OCI-LY7 (cell line): Measurements from ENCODE around the gene RPL29. TPM values are rescaled to one million over a fixed set of nuclear protein-coding genes. Genes with fewer than 3 reads are reported as not detected.

Source experiments
- BruUV-seq: library from RNA; stranded (reverse); fragments of 400-500 nt; replicated peaks from 2 replicates; lab custom pipeline; 2021; lab: Mats Ljungman, UMichigan
- CTCF ChIA-PET: fragments of 300-600 bp; sonication (Branson Sonifier 250); formaldehyde crosslinking; loops from one replicate; lab custom pipeline; 2022; ENCODE audit warnings: antibody characterized with exemption; ENCODE audit not compliant: unreplicated experiment; lab: Charles Lee
- POLR2A ChIA-PET: fragments of 300-600 bp; sonication (Branson Sonifier 250); formaldehyde crosslinking; loops from one replicate; lab custom pipeline; 2022; ENCODE audit warnings: antibody characterized with exemption; lab: Charles Lee
- DNase-seq: peaks from one replicate; pipeline ENCODE4 v3.0.0-alpha.2; 2015; ENCODE audit warnings: low spot score
- H2AFZ ChIP-seq: fragments of 200-600 bp; sonication (generic), shearing (Covaris generic); 2 replicates; pipeline ENCODE4 v1.6.1; 2014; ENCODE audit warnings: mild to moderate bottlenecking, antibody characterized with exemption, low read length, moderate library complexity
- H3K27ac ChIP-seq: fragments of 200-600 bp; sonication (generic); 2 replicates; pipeline ENCODE4 v1.5.1; 2014; ENCODE audit warnings: mixed run types, low read depth, mild to moderate bottlenecking, moderate library complexity, low read length, inconsistent platforms; ENCODE audit not compliant: poor library complexity, severe bottlenecking
- H3K36me3 ChIP-seq: fragments of 200-600 bp; sonication (generic); 2 replicates; pipeline ENCODE4 v1.6.1; 2014; ENCODE audit warnings: mild to moderate bottlenecking, antibody characterized with exemption, low read length, moderate library complexity, mixed read lengths; ENCODE audit not compliant: insufficient read depth
- H3K4me1 ChIP-seq: fragments of 200-600 bp; sonication (generic); 2 replicates; pipeline ENCODE4 v1.5.1; 2014; ENCODE audit warnings: mild to moderate bottlenecking, low read length; ENCODE audit not compliant: insufficient read depth, poor library complexity, severe bottlenecking
- H3K4me2 ChIP-seq: fragments of 200-600 bp; sonication (generic); 2 replicates; pipeline ENCODE4 v1.6.1; 2014; ENCODE audit warnings: mild to moderate bottlenecking, low read length
- H3K4me3 ChIP-seq: fragments of 200-600 bp; sonication (generic); 2 replicates; pipeline ENCODE4 v1.5.1; 2014; ENCODE audit warnings: mild to moderate bottlenecking, low read depth, low read length; ENCODE audit not compliant: poor library complexity, severe bottlenecking
- H3K79me2 ChIP-seq: fragments of 200-600 bp; sonication (generic); 2 replicates; pipeline ENCODE4 v1.6.1; 2016; ENCODE audit warnings: low read depth, mild to moderate bottlenecking, low read length, moderate library complexity, mixed read lengths; ENCODE audit not compliant: insufficient read depth
- H3K9me2 ChIP-seq: fragments of 200-600 bp; sonication (generic); 2 replicates; pipeline ENCODE4 v1.6.1; 2016; ENCODE audit warnings: mild to moderate bottlenecking, low read length, mixed read lengths; ENCODE audit not compliant: insufficient read depth
- H3K9me3 ChIP-seq: fragments of 200-600 bp; sonication (generic); 2 replicates; pipeline ENCODE4 v1.6.1; 2014; ENCODE audit warnings: mild to moderate bottlenecking, mixed run types, low read length, mixed read lengths
- H4K20me1 ChIP-seq: fragments of 200-600 bp; sonication (generic); 2 replicates; pipeline ENCODE4 v1.6.1; 2014; ENCODE audit warnings: mild to moderate bottlenecking, antibody characterized with exemption, low read length, moderate library complexity, mixed read lengths; ENCODE audit not compliant: insufficient read depth
- CTCF ChIP-seq: fragments of 200-600 bp; sonication (generic); conservative IDR thresholded peaks from 2 replicates; pipeline ENCODE4 v1.5.1; 2014; ENCODE audit warnings: mild to moderate bottlenecking, antibody characterized with exemption, low read length, moderate library complexity, mixed read lengths
- EZH2phosphoT487 ChIP-seq: fragments of 200-600 bp; sonication (generic); IDR thresholded peaks from 2 replicates; pipeline ENCODE4 v1.6.1; 2018; ENCODE audit warnings: low read depth, borderline replicate concordance, mild to moderate bottlenecking, mixed run types, antibody characterized with exemption, low read length, moderate library complexity, mixed read lengths
- intact Hi-C: fragments of 100-400 bp; cut with micrococcal nuclease; formaldehyde crosslinking; loops from one replicate; pipeline ENCODE4 v1.10.0; 2022; ENCODE audit not compliant: unreplicated experiment
- small RNA-seq: library from RNA; depleted of rRNA; stranded (forward); fragments of <200 nt; gene quantifications from one replicate; pipeline ENCODE3, GENCODE V24; 2014
- total RNA-seq, 2 experiments: library from RNA; depleted of rRNA in 1 of 2; stranded (reverse); fragments of >200 nt in 1 of 2; shearing (Covaris generic) in 1 of 2; gene quantifications; 2 replicates each; pipeline ENCODE4 v1.2.3, GENCODE V29; 2014 to 2022

RPL29 gene
- total RNA-seq, 2 experiments from 2014 or later, result 1,535 to 1,781 TPM

DNA sequence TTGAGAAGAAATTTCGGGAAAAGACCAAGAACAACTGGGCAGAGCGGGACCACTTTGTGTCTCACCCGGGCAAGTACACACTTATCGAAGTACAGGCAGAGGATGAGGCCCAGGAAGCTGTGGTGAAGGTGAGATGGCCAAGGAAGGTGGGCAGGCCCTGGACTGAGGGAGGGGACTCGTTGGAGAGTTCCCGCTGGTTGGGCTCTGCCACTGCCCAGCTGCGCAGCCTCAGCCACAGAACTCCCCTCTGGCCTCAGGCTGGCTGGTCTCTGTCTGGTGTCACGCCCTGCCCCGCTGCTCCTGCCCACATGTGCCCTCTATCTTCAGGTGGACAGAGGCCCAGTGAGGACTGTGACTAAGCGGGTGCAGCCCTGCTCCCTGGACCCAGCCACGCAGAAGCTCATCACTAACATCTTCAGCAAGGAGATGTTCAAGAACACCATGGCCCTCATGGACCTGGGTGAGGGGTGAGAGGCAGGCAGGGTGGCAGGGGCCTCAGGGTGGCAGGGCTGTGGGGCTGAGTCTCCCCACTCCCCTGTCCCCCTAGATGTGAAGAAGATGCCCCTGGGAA lies 51.2 kb downstream of the RPL29 start:
- Histone ChIP-seq H3K9me3 (no peaks in the 10 kb centered on the region), H2AFZ (no peak overlapping the region), H3K9me2 (no peaks in the 10 kb centered on the region), H3K27ac (no peak overlapping the region), H3K79me2 (peaks cover 21% of the 10 kb centered on the region), H4K20me1 (no peaks in the 10 kb centered on the region), H3K4me2 (no peak overlapping the region), H3K4me3 (no peak overlapping the region), H3K4me1 (peaks cover 24% of the 10 kb centered on the region), H3K36me3 (peaks cover 3% of the 10 kb centered on the region; the same call in 1 of the 2 replicates)
- ChIA-PET POLR2A (no interaction called here), CTCF (interaction anchor here (0.7 kb wide), 1 partner anchor 23 kb away, joined by 3 read pairs; no protein-coding TSS in a partner anchor)
- TF ChIP-seq EZH2phosphoT487 (no peak), CTCF (no peak)
- intact Hi-C loops, result loop anchor here (5.0 kb wide), 1 partner anchor 178 kb away; no protein-coding TSS in a partner anchor
- DNase-seq, result no peak
- no TSS peak for BruUV-seq

Small RNA genes lying within 50 kb of the gene (small RNA-seq; reads per million reads assigned to genes)
- not detected for gene AC115284.1

Other genes starting within 250 kb of the RPL29 start
- gene IQCF6, start 216.7 kb downstream of the RPL29 start, total RNA-seq (2014; rRNA removed; shearing (Covaris generic)), result not detected in 2 replicates
- gene IQCF6, start 216.7 kb downstream of the RPL29 start, total RNA-seq (2022), result not detected in 2 replicates
- gene IQCF2, start 134.3 kb downstream of the RPL29 start, total RNA-seq (2014; rRNA removed; shearing (Covaris generic)), result not detected in 2 replicates
- not detected in 2 replicates for gene IQCF2, start 134.3 kb downstream of the RPL29 start, total RNA-seq (2022)
- not detected in 2 replicates for gene IQCF5, start 120.3 kb downstream of the RPL29 start, total RNA-seq (2014; rRNA removed; shearing (Covaris generic))
- not detected in 2 replicates for gene IQCF5, start 120.3 kb downstream of the RPL29 start, total RNA-seq (2022)
- not detected in 2 replicates for gene IQCF1, start 92.5 kb downstream of the RPL29 start, total RNA-seq (2014; rRNA removed; shearing (Covaris generic))
- gene IQCF1, start 92.5 kb downstream of the RPL29 start, total RNA-seq (2022), result not detected in 2 replicates
- 36.9 and 41.1 TPM in 2 replicates for gene RRP9, start 54.0 kb downstream of the RPL29 start, total RNA-seq (2014; rRNA removed; shearing (Covaris generic))
- gene RRP9, start 54.0 kb downstream of the RPL29 start, total RNA-seq (2022), result 26.5 and 34.4 TPM in 2 replicates
- gene PARP3, start 53.5 kb downstream of the RPL29 start, total RNA-seq (2014; rRNA removed; shearing (Covaris generic)), result 8.1 and 11.9 TPM in 2 replicates
- 11.0 and 12.0 TPM in 2 replicates for gene PARP3, start 53.5 kb downstream of the RPL29 start, total RNA-seq (2022)
- not detected in 2 replicates for gene GPR62, start 40.5 kb downstream of the RPL29 start, total RNA-seq (2014; rRNA removed; shearing (Covaris generic))
- gene GPR62, start 40.5 kb downstream of the RPL29 start, total RNA-seq (2022), result not detected in 2 replicates
- 1.4 and 2.0 TPM in 2 replicates for gene PCBP4, start 28.4 kb downstream of the RPL29 start, total RNA-seq (2014; rRNA removed; shearing (Covaris generic))
- 12.5 and 14.4 TPM in 2 replicates for gene PCBP4, start 28.4 kb downstream of the RPL29 start, total RNA-seq (2022)
- 11.3 and 16.1 TPM in 2 replicates for gene ABHD14B, start 21.8 kb downstream of the RPL29 start, total RNA-seq (2014; rRNA removed; shearing (Covaris generic))
- gene ABHD14B, start 21.8 kb downstream of the RPL29 start, total RNA-seq (2022), result 40.1 and 41.4 TPM in 2 replicates
- gene ABHD14A, start 20.8 kb downstream of the RPL29 start, total RNA-seq (2014; rRNA removed; shearing (Covaris generic)), result 3.7 and 7.5 TPM in 2 replicates
- 8.9 and 10.5 TPM in 2 replicates for gene ABHD14A, start 20.8 kb downstream of the RPL29 start, total RNA-seq (2022)
- 0.54 and 3.3 TPM in 2 replicates for gene ACY1, start 12.4 kb downstream of the RPL29 start, total RNA-seq (2014; rRNA removed; shearing (Covaris generic))
- gene ACY1, start 12.4 kb downstream of the RPL29 start, total RNA-seq (2022), result 4.0 and 5.6 TPM in 2 replicates
- 8.4 and 11.4 TPM in 2 replicates for gene DUSP7, start 60.7 kb upstream of the RPL29 start, total RNA-seq (2014; rRNA removed; shearing (Covaris generic))
- 13.5 and 14.4 TPM in 2 replicates for gene DUSP7, start 60.7 kb upstream of the RPL29 start, total RNA-seq (2022)
- 34.5 and 40.0 TPM in 2 replicates for gene POC1A, start 158.5 kb upstream of the RPL29 start, total RNA-seq (2014; rRNA removed; shearing (Covaris generic))
- gene POC1A, start 158.5 kb upstream of the RPL29 start, total RNA-seq (2022), result 41.0 and 46.2 TPM in 2 replicates
- 24.5 and 34.4 TPM in 2 replicates for gene ALAS1, start 202.3 kb upstream of the RPL29 start, total RNA-seq (2014; rRNA removed; shearing (Covaris generic))
- 43.3 and 43.6 TPM in 2 replicates for gene ALAS1, start 202.3 kb upstream of the RPL29 start, total RNA-seq (2022)
- 0.51 and 1.7 TPM in 2 replicates for gene TLR9, start 229.8 kb upstream of the RPL29 start, total RNA-seq (2014; rRNA removed; shearing (Covaris generic))
- 3.7 and 9.0 TPM in 2 replicates for gene TLR9, start 229.8 kb upstream of the RPL29 start, total RNA-seq (2022)
- gene TWF2, start 243.3 kb upstream of the RPL29 start, total RNA-seq (2014; rRNA removed; shearing (Covaris generic)), result 40.0 and 52.8 TPM in 2 replicates
- 60.2 and 64.9 TPM in 2 replicates for gene TWF2, start 243.3 kb upstream of the RPL29 start, total RNA-seq (2022)
- 1.1 and 4.4 TPM in 2 replicates for gene PPM1M, start 249.9 kb upstream of the RPL29 start, total RNA-seq (2014; rRNA removed; shearing (Covaris generic))
- gene PPM1M, start 249.9 kb upstream of the RPL29 start, total RNA-seq (2022), result 13.8 and 15.6 TPM in 2 replicates